ENCODE results near the gene VSIR.

DNA sequence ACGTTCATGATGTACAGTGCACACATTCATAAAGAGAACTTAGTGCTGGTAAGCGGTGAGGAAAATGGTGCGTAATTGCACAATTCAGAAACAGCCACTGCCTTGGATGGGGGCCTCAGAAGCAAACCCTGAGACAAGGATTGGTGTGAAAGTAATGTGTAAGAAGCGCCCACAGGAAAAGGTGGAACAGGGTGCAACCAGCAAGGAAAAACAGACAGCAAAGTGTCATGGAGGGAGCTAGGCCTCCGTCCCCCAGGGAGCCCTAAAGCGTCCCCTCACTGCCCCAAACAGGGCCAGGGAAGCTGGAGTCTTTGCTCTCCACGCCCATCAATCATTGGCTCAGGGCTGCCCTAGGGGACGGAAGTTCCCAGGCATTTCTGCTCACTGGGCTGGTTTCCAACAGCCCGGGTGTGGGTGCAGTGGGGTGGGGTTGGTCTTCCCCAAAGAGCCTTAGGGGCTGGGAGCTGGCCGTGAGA lies 44.1 kb downstream of the VSIR start:
- TF ChIP-seq, protein P1, sequence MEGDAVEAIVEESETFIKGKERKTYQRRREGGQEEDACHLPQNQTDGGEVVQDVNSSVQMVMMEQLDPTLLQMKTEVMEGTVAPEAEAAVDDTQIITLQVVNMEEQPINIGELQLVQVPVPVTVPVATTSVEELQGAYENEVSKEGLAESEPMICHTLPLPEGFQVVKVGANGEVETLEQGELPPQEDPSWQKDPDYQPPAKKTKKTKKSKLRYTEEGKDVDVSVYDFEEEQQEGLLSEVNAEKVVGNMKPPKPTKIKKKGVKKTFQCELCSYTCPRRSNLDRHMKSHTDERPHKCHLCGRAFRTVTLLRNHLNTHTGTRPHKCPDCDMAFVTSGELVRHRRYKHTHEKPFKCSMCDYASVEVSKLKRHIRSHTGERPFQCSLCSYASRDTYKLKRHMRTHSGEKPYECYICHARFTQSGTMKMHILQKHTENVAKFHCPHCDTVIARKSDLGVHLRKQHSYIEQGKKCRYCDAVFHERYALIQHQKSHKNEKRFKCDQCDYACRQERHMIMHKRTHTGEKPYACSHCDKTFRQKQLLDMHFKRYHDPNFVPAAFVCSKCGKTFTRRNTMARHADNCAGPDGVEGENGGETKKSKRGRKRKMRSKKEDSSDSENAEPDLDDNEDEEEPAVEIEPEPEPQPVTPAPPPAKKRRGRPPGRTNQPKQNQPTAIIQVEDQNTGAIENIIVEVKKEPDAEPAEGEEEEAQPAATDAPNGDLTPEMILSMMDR (IDR thresholded peaks at IDR 0.05): no peak
- TF ChIP-seq POLR2A (IDR thresholded peaks at IDR 0.05) (no peak), EP300 (IDR thresholded peaks at IDR 0.05) (no peak)
